H9 (cell line): Measurements from ENCODE around the gene STX8. TPM values are rescaled to one million over a fixed set of nuclear protein-coding genes. Genes with fewer than 3 reads are reported as not detected.

Source experiments
- DNase-seq: peaks from one replicate; pipeline ENCODE4 v3.0.0-alpha.2; 2017
- H2AFZ ChIP-seq: one replicate; pipeline ENCODE4 v1.6.1; 2013; ENCODE audit warnings: mild to moderate bottlenecking, low read length, control low read depth, moderate library complexity
- H2AK5ac ChIP-seq: 2 replicates; pipeline ENCODE4 v1.6.1; 2013; ENCODE audit warnings: low read length, control low read depth, mixed read lengths; ENCODE audit not compliant: insufficient read length
- H2BK120ac ChIP-seq: one replicate; pipeline ENCODE4 v1.6.1; 2013; ENCODE audit warnings: low read depth, mild to moderate bottlenecking, low read length, control low read depth, inconsistent platforms; ENCODE audit not compliant: poor library complexity, severe bottlenecking
- H2BK12ac ChIP-seq: 2 replicates; pipeline ENCODE4 v1.6.1; 2013; ENCODE audit warnings: low read length, control low read depth, mixed read lengths, low read depth; ENCODE audit not compliant: insufficient read length
- H2BK15ac ChIP-seq: 2 replicates; pipeline ENCODE4 v1.6.1; 2013; ENCODE audit warnings: low read depth, low read length, control low read depth
- H2BK20ac ChIP-seq: one replicate; pipeline ENCODE4 v1.6.1; 2013; ENCODE audit warnings: low read depth, mild to moderate bottlenecking, low read length, control low read depth, inconsistent platforms; ENCODE audit not compliant: poor library complexity, severe bottlenecking
- H2BK5ac ChIP-seq: 2 replicates; pipeline ENCODE4 v1.6.1; 2013; ENCODE audit warnings: low read length, control low read depth, mixed read lengths; ENCODE audit not compliant: insufficient read length
- H3K14ac ChIP-seq: 2 replicates; pipeline ENCODE4 v1.6.1; 2013; ENCODE audit warnings: low read length, control low read depth; ENCODE audit not compliant: insufficient read depth
- H3K18ac ChIP-seq: 2 replicates; pipeline ENCODE4 v1.6.1; 2013; ENCODE audit warnings: low read depth, mild to moderate bottlenecking, mixed read lengths, low read length, control low read depth; ENCODE audit not compliant: insufficient read length
- H3K23ac ChIP-seq: 2 replicates; pipeline ENCODE4 v1.6.1; 2013; ENCODE audit warnings: low read length, control low read depth, mixed read lengths, low read depth; ENCODE audit not compliant: insufficient read length
- H3K23me2 ChIP-seq: 2 replicates; pipeline ENCODE4 v1.6.1; 2013; ENCODE audit warnings: low read depth, mild to moderate bottlenecking, mixed read lengths, low read length, control low read depth; ENCODE audit not compliant: insufficient read length, poor library complexity, severe bottlenecking
- H3K27ac ChIP-seq: 2 replicates; pipeline ENCODE4 v1.5.1; 2013; ENCODE audit warnings: low read length, control low read depth, mixed read lengths, low read depth; ENCODE audit not compliant: insufficient read length
- H3K27me3 ChIP-seq: 2 replicates; pipeline ENCODE4 v1.6.1; 2013; ENCODE audit warnings: low read length, control low read depth, inconsistent platforms; ENCODE audit not compliant: insufficient read depth
- H3K4ac ChIP-seq: 2 replicates; pipeline ENCODE4 v1.6.1; 2013; ENCODE audit warnings: low read depth, mild to moderate bottlenecking, control low read depth, inconsistent platforms, low read length, moderate library complexity
- H3K4me1 ChIP-seq: 2 replicates; pipeline ENCODE4 v1.6.1; 2013; ENCODE audit warnings: low read length, control low read depth, inconsistent platforms; ENCODE audit not compliant: insufficient read depth
- H3K4me2 ChIP-seq: 2 replicates; pipeline ENCODE4 v1.6.1; 2013; ENCODE audit warnings: low read length, control low read depth, mixed read lengths; ENCODE audit not compliant: insufficient read length, insufficient read depth
- H3K56ac ChIP-seq: 2 replicates; pipeline ENCODE4 v1.6.1; 2013; ENCODE audit warnings: low read depth, mild to moderate bottlenecking, mixed read lengths, low read length, control low read depth; ENCODE audit not compliant: insufficient read length
- H3K79me1 ChIP-seq: 2 replicates; pipeline ENCODE4 v1.6.1; 2013; ENCODE audit warnings: low read depth, mild to moderate bottlenecking, moderate library complexity, low read length, control low read depth, inconsistent platforms; ENCODE audit not compliant: insufficient read depth, poor library complexity, severe bottlenecking
- H3K79me2 ChIP-seq: 2 replicates; pipeline ENCODE4 v1.6.1; 2013; ENCODE audit warnings: low read length, control low read depth, inconsistent platforms; ENCODE audit not compliant: insufficient read depth
- H3K9ac ChIP-seq: 2 replicates; pipeline ENCODE4 v1.6.1; 2013; ENCODE audit warnings: low read length, control low read depth, mixed read lengths; ENCODE audit not compliant: insufficient read length; ENCODE audit errors: extremely low read depth
- H3K9me3 ChIP-seq: one replicate; pipeline ENCODE4 v1.6.1; 2013; ENCODE audit warnings: low read depth, low read length, inconsistent platforms; ENCODE audit not compliant: control insufficient read depth
- H3T11ph ChIP-seq: one replicate; pipeline ENCODE4 v1.6.1; 2013; ENCODE audit warnings: mild to moderate bottlenecking, low read length, control low read depth, inconsistent platforms
- H4K20me1 ChIP-seq: one replicate; pipeline ENCODE4 v1.6.1; 2013; ENCODE audit not compliant: control insufficient read depth, insufficient read length, insufficient read depth
- H4K5ac ChIP-seq: 2 replicates; pipeline ENCODE4 v1.6.1; 2013; ENCODE audit warnings: low read depth, mild to moderate bottlenecking, mixed read lengths, low read length, control low read depth; ENCODE audit not compliant: insufficient read length
- H4K8ac ChIP-seq: replicated peaks from 2 replicates; pipeline ENCODE4 v1.6.1; 2013; ENCODE audit warnings: low read length, control low read depth, mixed read lengths, low read depth; ENCODE audit not compliant: insufficient read length
- H4K91ac ChIP-seq: 2 replicates; pipeline ENCODE4 v1.6.1; 2013; ENCODE audit warnings: low read depth, mild to moderate bottlenecking, moderate library complexity, mixed read lengths, low read length, control low read depth; ENCODE audit not compliant: insufficient read length
- H3K27ac Mint-ChIP-seq, 3 experiments: 2 replicates in 2 of 3; 3 replicates in 1 of 3; pipeline ENCODE4 v1.8.0; 2020 to 2021; ENCODE audit warnings: mixed read lengths in 3 of 3, mild to moderate bottlenecking in 1 of 3, moderate library complexity in 1 of 3
- H3K27me3 Mint-ChIP-seq: 2 replicates; pipeline ENCODE4 v1.8.0; 2021; ENCODE audit warnings: low read depth, mild to moderate bottlenecking, moderate library complexity, mixed read lengths
- H3K36me3 Mint-ChIP-seq, 3 experiments: 2 replicates in 2 of 3; 3 replicates in 1 of 3; pipeline ENCODE4 v1.8.0; 2020 to 2021; ENCODE audit warnings: low read depth in 3 of 3, mixed read lengths in 3 of 3; ENCODE audit not compliant: insufficient read depth in 1 of 3
- H3K4me1 Mint-ChIP-seq, 2 experiments: 2 replicates each; pipeline ENCODE4 v1.8.0; 2020; ENCODE audit warnings: mixed read lengths in 2 of 2
- H3K4me3 Mint-ChIP-seq, 2 experiments: 2 replicates in 1 of 2; 3 replicates in 1 of 2; pipeline ENCODE4 v1.8.0; 2020 to 2021; ENCODE audit warnings: mild to moderate bottlenecking in 2 of 2, mixed read lengths in 2 of 2, moderate library complexity in 1 of 2
- H3K9me3 Mint-ChIP-seq, 2 experiments: 2 replicates in 1 of 2; 3 replicates in 1 of 2; pipeline ENCODE4 v1.8.0; 2020; ENCODE audit warnings: mild to moderate bottlenecking in 2 of 2, mixed read lengths in 2 of 2, moderate library complexity in 1 of 2
- WGBS: extraction: QIAGEN DNeasy Blood & Tissue Kit; methylation state at CpG from one replicate; pipeline ENCODE4 v1.1.7; 2013; ENCODE audit warnings: missing lambda C conversion rate, low lambda C conversion rate, mixed read lengths; ENCODE audit not compliant: insufficient read length; ENCODE audit errors: extremely low coverage; 5-methylcytosine and 5-hydroxymethylcytosine counted together
- total RNA-seq: library from RNA; stranded (reverse); gene quantifications from 2 replicates; pipeline ENCODE4 v1.2.1, GENCODE V29; 2021
- TF ChIP-seq, protein P1 (sequence below): fragments of 200-600 bp; sonication (generic); conservative IDR thresholded peaks from 3 replicates; pipeline ENCODE4 v1.8.0; 2021; ENCODE audit warnings: antibody characterized with exemption, mild to moderate bottlenecking

STX8 gene
- total RNA-seq, 1 experiment from 2014 or later = 55.1 TPM

DNA sequence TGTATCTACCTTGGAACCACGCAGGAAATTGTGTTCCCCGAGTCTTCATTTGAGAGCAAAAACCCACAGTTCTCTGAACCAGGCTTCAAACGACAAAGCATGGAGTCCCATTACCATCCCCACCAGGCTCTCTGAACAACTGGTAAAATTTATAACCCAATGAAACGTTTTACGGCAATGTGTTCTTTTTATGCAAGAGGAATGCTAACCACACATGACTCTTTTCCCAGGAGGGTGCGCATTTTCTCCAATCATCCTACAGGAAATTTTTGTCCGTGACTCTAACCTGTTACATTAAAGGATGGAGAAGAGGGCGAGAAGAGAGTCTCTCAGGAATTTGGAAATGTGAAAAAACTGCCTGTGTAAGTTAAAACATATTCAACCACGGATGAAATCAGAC is 17.8 kb downstream of the STX8 start:
- Histone ChIP-seq H3T11ph (no peak overlapping the region), H2BK5ac (no peak overlapping the region), H3K79me2 (no peaks in the 10 kb centered on the region), H3K18ac (no peak overlapping the region), H4K91ac (no peak overlapping the region), H3K4me1 (no peaks in the 10 kb centered on the region), H4K20me1 (no peaks in the 10 kb centered on the region), H3K23me2 (no peaks in the 10 kb centered on the region), H3K9me3 (no peaks in the 10 kb centered on the region), H3K27me3 (no peaks in the 10 kb centered on the region), H2BK12ac (no peak overlapping the region), H3K4me2 (no peak overlapping the region), H4K8ac (no peak overlapping the region), H3K14ac (no peak overlapping the region), H3K56ac (no peak overlapping the region), H2AK5ac (no peak overlapping the region), H3K4ac (no peak overlapping the region), H3K27ac (no peak overlapping the region), H2BK20ac (no peak overlapping the region), H3K23ac (no peak overlapping the region), H3K79me1 (no peaks in the 10 kb centered on the region), H4K5ac (no peak overlapping the region), H2BK120ac (no peak overlapping the region), H2AFZ (no peak overlapping the region), H2BK15ac (no peak overlapping the region), H3K9ac (no peak overlapping the region)
- WGBS = no CpG with 5 or more reads among the region's 9 CpGs
- no peaks in the 10 kb centered on the region for H3K9me3 Mint-ChIP-seq
- H3K27ac Mint-ChIP-seq = no peak overlapping the region
- H3K27me3 Mint-ChIP-seq = no peaks in the 10 kb centered on the region
- H3K4me1 Mint-ChIP-seq = no peaks in the 10 kb centered on the region
- no peak overlapping the region for H3K4me3 Mint-ChIP-seq
- DNase-seq = no peak
- TF ChIP-seq, protein P1, sequence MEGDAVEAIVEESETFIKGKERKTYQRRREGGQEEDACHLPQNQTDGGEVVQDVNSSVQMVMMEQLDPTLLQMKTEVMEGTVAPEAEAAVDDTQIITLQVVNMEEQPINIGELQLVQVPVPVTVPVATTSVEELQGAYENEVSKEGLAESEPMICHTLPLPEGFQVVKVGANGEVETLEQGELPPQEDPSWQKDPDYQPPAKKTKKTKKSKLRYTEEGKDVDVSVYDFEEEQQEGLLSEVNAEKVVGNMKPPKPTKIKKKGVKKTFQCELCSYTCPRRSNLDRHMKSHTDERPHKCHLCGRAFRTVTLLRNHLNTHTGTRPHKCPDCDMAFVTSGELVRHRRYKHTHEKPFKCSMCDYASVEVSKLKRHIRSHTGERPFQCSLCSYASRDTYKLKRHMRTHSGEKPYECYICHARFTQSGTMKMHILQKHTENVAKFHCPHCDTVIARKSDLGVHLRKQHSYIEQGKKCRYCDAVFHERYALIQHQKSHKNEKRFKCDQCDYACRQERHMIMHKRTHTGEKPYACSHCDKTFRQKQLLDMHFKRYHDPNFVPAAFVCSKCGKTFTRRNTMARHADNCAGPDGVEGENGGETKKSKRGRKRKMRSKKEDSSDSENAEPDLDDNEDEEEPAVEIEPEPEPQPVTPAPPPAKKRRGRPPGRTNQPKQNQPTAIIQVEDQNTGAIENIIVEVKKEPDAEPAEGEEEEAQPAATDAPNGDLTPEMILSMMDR = no peak
- H3K36me3 Mint-ChIP-seq = peaks cover 0 to 4% (median 4%) of the 10 kb centered on the region in 3 experiments; a peak in 2 of 7 replicates
